Nephron progenitor cell (in vitro differentiated cells): ENCODE measurements around the gene ABL1.

Experiments
- DNase-seq: peaks from one replicate; pipeline ENCODE4 v3.0.0; 2021
- H3K27ac Mint-ChIP-seq: 2 replicates; pipeline ENCODE4 v1.8.0; 2021; ENCODE audit warnings: mild to moderate bottlenecking, moderate library complexity, mixed read lengths
- H3K27me3 Mint-ChIP-seq: 2 replicates; pipeline ENCODE4 v1.8.0; 2021; ENCODE audit warnings: mild to moderate bottlenecking, low read depth, mixed read lengths; ENCODE audit not compliant: poor library complexity
- H3K36me3 Mint-ChIP-seq: 2 replicates; pipeline ENCODE4 v1.8.0; 2021; ENCODE audit warnings: low read depth, mixed read lengths
- H3K4me1 Mint-ChIP-seq: 2 replicates; pipeline ENCODE4 v1.8.0; 2021; ENCODE audit warnings: mixed read lengths
- H3K4me3 Mint-ChIP-seq: 2 replicates; pipeline ENCODE4 v1.8.0; 2021; ENCODE audit warnings: mild to moderate bottlenecking, moderate library complexity, mixed read lengths
- H3K9me3 Mint-ChIP-seq: 2 replicates; pipeline ENCODE4 v1.8.0; 2021; ENCODE audit warnings: mild to moderate bottlenecking, moderate library complexity, mixed read lengths
- TF ChIP-seq, protein P1 (sequence below): fragments of 200-600 bp; sonication (generic); IDR thresholded peaks from 2 replicates; pipeline ENCODE4 v1.5.0; 2021; ENCODE audit warnings: antibody characterized with exemption

Gene ABL1

DNA sequence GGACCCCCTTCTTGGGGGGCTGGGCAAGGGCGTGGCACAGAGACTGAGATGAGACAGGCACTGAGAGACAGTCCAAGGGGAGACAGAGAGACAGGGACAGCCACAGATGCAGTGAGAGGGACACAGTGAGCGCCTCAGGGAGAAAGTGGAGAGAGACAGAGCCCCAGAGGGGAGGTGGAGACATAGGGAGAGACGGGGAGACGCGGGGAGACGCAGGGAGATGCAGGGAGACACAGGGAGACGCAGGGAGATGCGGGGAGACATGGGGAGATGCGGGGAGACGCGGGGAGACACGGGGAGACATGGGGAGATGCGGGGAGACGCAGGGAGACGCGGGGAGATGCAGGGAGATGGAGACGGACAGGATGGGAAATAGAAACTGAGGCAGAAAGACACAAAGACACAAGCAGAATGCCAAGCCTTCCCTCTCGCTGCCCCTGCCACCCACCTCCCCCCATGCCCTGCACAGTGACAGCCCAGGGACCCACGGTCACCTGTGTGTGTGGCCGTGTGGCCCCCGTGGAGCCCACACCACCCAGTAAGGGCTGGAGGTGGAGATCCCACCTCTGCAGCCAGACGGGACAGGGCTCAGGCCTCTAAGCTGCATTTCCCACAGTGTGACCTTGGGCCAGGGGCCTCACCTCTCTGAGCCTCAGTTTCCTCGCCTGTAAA lies 95.2 kb downstream of the ABL1 start:
- no peak for DNase-seq
- Mint-ChIP-seq H3K36me3 (no peaks in the 10 kb centered on the region), H3K4me1 (peaks cover 55% of the 10 kb centered on the region), H3K9me3 (no peaks in the 10 kb centered on the region), H3K27me3 (peaks cover 27% of the 10 kb centered on the region), H3K27ac (no peak overlapping the region), H3K4me3 (no peak overlapping the region)
- TF ChIP-seq, protein P1, sequence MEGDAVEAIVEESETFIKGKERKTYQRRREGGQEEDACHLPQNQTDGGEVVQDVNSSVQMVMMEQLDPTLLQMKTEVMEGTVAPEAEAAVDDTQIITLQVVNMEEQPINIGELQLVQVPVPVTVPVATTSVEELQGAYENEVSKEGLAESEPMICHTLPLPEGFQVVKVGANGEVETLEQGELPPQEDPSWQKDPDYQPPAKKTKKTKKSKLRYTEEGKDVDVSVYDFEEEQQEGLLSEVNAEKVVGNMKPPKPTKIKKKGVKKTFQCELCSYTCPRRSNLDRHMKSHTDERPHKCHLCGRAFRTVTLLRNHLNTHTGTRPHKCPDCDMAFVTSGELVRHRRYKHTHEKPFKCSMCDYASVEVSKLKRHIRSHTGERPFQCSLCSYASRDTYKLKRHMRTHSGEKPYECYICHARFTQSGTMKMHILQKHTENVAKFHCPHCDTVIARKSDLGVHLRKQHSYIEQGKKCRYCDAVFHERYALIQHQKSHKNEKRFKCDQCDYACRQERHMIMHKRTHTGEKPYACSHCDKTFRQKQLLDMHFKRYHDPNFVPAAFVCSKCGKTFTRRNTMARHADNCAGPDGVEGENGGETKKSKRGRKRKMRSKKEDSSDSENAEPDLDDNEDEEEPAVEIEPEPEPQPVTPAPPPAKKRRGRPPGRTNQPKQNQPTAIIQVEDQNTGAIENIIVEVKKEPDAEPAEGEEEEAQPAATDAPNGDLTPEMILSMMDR = no peak

DNA sequence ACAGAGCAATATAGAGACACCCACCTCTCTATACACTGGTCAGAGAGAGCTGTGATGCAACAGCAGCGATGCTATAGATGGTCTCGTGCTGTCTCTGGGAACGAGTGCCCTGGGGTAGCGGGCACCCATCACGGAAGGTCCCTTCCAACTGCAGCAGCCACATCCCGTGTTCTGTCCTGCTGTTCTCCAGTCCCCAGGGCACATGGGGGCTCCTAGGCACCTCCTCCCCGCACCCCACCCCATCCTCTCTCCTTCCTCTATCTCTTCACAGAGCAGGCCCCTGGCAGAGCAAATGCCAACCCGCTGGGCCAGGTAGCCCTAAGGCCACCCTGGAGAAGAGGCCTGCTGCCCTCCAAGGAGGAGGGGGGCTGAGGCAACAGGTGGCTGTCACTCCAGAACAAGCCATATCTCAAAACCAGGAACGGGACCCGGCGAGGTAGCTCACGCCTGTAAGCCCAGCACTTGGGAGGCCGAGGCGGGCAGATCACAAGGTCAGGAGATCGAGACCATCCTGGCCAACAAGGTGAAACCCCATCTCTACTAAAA lies 95.8 kb downstream of the ABL1 start:
- TF ChIP-seq, protein P1 = no peak
- no peaks in the 10 kb centered on the region for H3K9me3 Mint-ChIP-seq
- H3K27me3 Mint-ChIP-seq = peaks cover 31% of the 10 kb centered on the region
- no peak for DNase-seq
- peaks cover 49% of the 10 kb centered on the region for H3K4me1 Mint-ChIP-seq
- H3K4me3 Mint-ChIP-seq = no peak overlapping the region
- H3K36me3 Mint-ChIP-seq = no peaks in the 10 kb centered on the region
- no peak overlapping the region for H3K27ac Mint-ChIP-seq

DNA sequence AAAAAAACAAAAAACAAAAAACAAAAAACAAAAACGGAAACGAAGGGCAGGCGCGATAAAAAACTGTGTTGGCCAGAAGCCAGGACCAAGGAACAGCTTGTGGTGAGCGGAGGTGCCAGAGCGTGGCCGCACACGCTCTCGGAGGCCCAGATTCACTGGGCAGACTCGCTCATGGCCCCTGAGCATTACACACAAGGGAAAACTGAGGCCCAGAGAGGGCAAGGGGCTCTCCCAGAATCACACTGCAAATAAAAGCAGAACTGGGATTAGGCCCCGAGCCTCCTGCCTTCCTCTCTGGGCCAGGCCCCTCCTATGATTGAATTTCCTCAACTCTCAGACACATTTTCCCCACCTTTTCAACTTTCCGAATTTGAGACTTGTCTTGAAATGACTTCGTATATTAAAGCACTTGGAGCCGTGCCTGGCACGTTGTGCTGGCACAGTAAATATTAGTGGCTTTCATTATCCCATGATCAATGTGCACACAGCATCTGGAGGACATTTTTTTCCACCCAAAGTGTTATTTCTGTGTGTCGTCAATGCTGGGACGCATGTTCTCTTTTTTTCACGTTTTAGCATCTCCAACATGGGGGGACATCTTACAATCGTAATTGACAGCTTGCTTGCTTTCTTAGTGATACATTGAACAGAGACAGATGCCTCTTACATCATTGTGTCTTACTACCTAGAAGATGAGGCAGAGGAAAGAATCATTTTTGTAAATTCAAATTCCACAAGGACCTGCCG lies 96.6 kb downstream of the ABL1 start:
- Mint-ChIP-seq H3K9me3 (no peaks in the 10 kb centered on the region), H3K27ac (no peak overlapping the region), H3K36me3 (no peaks in the 10 kb centered on the region), H3K27me3 (peaks cover 39% of the 10 kb centered on the region), H3K4me3 (no peak overlapping the region), H3K4me1 (peaks cover 53% of the 10 kb centered on the region)
- DNase-seq = no peak
- TF ChIP-seq, protein P1 = no peak

DNA sequence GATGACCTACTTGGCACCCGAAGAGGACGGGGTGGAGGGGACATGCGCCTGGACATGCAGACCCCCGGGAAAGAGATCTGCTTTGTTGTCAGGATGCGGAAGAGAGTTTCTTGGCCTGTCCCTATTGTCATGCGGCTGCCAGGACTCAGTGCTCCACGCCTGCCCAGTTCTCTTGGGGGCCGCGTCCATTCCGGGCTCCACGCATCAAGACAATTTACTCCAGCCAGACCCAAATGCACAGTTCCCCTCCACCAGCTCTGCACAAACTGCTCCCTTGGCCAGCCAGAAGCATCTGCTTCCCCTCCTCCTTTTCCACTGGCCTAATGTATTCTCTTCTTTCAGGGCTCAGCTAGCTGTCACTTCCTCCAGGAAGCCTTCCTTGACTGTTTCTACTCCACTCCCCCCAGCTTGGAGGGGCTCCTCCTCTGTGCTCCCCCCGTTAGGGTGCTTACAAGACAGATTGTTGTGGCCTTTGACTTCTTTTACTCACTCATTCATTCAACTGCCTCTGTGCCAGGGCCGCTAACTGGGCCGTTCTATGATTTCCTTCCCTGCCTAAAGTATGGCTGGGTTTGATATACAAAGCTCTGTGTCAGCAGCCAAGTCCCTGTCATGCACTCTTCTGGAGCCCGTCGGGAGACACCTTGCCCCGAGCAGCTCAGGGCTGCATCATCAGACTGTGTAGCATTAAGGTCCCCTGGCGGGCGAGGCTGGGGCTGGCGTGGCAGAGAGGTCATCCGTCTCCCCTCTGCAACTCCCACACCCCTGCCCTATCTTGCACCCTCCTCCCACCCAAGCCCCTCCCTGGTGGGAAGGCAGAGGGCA lies 97.4 kb downstream of the ABL1 start:
- no peak overlapping the region for H3K27ac Mint-ChIP-seq
- TF ChIP-seq, protein P1 = no peak
- peak; percentile 54 for DNase-seq

DNA sequence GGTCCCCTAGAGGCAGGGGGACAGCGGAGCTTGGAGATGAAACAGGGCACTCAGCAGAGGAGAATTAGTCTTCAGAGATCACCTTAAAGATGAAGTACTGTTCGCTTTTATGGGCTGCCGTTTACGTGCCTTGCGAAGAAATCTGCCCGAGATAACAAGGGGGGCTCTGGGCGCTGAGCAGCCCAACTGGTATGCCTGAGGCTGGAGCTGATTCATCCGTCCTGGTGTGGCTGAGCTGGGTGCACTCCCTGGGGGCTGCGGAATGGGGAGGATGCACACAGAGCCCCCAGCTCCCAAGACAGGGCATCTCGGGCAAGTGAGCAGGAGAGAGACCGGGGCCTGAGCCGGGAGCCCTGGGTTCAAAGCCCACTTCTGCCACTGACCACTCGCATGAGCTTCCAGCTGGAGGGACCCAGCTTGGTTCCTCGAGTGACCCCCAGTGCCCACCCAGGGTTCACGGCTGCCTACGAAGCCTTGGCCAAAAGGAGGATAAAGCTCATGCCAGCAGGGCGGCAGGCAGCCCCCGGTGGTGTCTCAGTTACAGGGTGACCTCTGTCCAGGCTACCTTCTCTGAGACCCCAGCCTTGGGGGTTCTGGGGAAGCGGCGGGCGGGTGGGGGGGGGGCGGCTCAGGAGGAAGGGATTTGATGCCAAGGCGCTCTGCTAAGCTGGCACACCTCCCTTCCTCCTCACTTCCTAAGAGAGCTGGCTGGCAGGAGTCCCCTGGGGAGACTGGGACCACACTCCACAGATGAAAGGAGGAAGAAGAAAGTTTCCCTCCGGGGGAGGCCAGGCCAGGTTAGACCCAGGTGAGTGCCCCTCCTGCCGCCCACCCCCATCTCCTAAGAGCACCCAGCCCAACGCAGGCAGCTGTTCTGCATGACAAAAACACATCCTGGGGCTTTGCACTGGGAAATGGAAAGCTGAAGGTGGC lies 98.3 kb downstream of the ABL1 start:
- TF ChIP-seq, protein P1 = no peak
- Mint-ChIP-seq H3K9me3 (no peaks in the 10 kb centered on the region), H3K27ac (no peak overlapping the region), H3K4me1 (peaks cover 51% of the 10 kb centered on the region), H3K36me3 (no peaks in the 10 kb centered on the region), H3K4me3 (peak overlapping the region; percentile 1), H3K27me3 (peaks cover 53% of the 10 kb centered on the region)
- DNase-seq = no peak

More for the DNA sequence above, 97.4 kb downstream of the ABL1 start:
- H3K4me3 Mint-ChIP-seq = peak overlapping the region; percentile 1
- H3K27me3 Mint-ChIP-seq = peaks cover 47% of the 10 kb centered on the region
- no peaks in the 10 kb centered on the region for H3K9me3 Mint-ChIP-seq
- no peaks in the 10 kb centered on the region for H3K36me3 Mint-ChIP-seq
- H3K4me1 Mint-ChIP-seq = peaks cover 58% of the 10 kb centered on the region
